Activated T-cell treated with anti-CD3 and anti-CD28 coated beads for 48 hours (primary cell): ENCODE data around the gene C14orf93.
"Not testable (repeated sequence)": the region's sequence is repeated elsewhere in the genome, so short reads cannot be mapped to it uniquely, and the experiment has no call there.

Experiments
- DNase-seq: peaks from one replicate; pipeline ENCODE4 v3.0.0-alpha.2; 2020; ENCODE audit warnings: low read depth

Gene C14orf93

DNA sequence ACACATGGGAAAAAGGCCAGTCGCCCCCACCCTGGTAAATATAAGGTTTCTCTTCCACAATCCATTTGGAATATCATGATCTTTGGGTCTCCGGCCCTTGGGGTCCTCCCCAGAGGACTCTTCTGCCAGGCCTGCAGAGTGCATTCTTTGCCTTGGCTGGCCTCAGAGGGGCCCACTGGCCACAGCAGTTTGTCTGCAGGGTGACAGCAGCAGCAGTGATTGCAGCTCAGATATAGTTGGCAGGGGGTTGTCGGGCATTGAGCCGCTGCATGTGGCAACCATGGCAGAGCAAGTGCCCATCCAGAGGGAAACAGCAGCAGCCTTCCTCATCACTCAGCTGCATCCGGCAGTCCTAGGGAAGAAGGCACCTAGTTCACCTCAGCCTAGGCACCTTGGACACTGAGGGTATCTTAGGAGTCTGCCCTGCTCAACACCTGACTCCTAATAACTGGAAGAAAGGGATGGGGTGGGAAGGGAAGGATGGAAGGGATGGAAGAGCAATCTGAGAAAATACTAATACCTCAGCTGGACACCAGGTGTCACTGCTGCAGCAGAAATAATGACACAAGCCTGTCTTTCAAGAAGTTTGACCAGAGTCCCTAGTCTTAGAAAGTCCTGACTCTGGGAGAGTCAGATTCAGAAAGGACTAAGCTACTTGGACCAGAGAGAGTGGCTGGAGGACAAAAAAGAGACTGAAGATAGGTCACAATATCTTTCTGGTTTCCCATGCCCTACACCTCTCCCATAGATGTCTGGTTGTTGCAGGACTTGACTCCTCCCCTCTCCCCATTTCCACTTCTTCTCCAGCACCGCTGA, 36.5 kb downstream of the C14orf93 start:
- no peak for DNase-seq

DNA sequence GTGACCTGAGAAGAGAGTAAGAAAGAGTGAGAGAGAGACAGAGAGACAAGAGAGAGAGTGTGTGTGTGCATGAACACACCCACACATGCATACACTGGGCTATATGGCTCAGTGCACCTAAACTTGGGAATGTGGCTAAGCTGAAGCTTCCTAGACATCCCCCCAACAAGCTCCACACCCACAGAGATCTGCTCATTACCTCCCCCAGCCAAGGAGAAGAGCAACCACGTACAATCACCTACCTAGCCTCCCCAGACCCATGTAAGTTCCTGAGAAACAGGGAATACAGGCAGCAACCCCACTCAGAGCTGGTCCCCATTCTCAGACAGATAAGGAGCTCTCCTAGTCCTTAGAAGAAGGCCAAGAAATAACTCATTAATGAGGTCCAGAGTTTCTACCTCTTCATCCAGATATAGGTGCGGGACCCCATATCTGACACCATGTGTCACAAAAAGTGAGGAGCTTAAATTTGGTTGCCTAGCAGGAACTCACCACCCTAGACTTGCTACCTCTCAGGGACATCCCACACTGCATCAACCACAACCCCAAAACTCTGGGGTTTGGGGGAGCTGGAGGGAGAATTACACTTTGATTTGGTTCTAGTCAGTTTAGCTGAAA, 37.5 kb downstream of the C14orf93 start:
- no peak for DNase-seq

DNA sequence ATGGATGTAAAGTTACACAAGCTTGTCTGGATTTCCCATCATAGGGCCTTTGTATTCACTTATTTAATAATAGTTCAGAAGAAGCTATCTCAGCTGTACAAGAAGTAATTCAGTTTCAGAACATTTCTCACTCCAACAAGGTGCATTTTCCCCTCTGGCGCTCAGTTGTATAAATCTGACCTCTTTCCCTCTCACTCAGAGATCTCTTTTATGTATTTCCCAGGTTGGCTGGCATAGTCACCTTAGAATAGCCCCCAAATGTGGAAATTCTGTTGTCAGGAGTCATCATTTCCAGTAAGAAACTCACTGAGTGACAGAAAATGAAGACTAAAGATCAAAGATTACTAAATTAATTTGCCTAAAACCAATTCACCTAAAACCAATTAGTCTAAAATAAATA, 38.8 kb downstream of the C14orf93 start:
- DNase-seq: no peak

DNA sequence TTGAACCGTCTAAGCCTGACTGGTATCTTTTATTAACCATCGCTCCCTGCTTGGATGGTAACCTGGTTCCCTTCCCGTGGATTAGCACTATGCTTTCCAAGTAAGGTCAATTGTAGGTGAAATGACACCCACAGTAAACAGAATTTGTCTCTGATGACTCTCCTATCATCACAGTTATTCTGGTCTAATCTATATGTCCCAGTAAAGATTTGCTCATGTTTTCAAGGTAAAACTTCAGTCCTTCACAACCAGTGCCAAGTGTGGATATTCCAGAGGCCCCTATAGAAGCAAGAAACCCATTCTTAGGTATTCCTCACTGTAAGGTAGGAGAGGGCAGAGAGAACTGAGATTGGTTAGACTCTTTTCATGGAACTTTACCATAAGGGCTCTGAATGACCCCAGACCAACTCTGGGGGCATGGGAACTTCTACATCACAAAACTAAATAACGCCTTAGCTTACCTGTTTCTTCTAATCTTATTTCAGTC, 43.1 kb downstream of the C14orf93 start:
- no peak for DNase-seq

DNA sequence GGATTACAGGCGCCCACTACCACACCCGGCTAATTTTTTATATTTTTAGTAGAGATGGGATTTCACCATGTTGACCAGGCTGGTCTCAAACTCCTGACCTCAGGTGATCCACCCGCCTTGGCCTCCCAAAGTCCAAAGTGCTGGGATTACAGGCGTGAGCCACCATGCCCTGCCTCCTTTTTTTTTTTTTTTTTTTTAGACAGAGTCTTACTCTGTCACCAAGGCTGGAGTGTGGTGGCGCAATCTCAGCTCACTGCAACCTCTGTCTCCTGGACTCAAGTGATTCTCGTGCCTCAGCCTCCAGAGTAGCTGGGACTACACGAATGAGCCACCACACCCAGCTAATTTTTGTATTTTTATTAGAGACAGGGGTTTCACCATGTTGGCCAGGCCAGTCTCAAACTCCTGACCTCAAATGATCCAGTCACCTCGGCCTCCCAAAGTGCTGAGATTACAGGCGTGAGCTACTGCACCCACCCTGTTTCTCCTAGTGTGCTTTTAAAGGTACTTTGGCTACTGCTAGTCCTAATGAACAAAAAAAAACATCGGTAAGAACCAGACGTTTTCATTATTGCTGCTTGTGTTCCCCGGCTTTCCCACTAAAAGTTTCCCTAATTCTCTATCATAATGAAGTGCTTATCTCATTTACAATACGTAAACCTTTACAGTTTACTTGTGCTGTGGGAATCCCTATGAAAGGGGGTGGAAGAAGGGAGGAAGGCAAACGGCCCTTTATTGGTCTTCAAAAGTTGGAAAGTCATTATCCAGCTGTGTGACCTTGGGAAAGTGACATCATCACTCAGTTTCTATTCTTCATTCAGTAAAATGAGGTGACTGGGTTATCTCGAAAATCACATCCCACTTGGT, 43.8 kb downstream of the C14orf93 start:
- not testable (repeated sequence) for DNase-seq

DNA sequence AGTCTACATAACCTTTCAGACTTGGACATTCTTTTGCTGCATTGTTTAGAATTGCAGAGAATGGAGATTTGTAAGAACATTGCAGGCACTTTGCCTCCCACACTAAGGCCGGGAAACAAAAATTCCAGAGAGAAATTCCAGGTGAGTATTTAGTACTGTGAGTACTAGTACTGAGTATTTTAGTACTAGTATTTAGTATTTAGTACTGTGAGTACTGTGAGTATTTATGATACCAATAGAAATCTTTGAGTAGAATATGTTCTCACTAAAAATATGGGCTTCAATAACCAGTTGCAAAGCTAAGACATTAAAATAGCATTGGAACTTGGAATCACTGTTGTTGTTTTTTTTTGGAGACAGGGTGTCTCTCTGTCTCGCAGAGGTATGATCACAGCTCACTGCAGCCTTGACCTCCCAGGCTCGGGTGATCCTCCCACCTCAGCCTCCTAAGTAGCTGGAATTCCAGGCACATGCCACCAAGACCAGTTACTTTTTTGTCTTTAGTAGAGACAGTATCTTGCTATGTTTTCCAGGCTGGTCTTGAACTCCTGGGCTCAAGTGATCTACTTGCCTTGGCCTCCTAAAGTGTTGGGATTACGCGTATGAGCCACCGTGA, 47.8 kb downstream of the C14orf93 start:
- DNase-seq: no peak

DNA sequence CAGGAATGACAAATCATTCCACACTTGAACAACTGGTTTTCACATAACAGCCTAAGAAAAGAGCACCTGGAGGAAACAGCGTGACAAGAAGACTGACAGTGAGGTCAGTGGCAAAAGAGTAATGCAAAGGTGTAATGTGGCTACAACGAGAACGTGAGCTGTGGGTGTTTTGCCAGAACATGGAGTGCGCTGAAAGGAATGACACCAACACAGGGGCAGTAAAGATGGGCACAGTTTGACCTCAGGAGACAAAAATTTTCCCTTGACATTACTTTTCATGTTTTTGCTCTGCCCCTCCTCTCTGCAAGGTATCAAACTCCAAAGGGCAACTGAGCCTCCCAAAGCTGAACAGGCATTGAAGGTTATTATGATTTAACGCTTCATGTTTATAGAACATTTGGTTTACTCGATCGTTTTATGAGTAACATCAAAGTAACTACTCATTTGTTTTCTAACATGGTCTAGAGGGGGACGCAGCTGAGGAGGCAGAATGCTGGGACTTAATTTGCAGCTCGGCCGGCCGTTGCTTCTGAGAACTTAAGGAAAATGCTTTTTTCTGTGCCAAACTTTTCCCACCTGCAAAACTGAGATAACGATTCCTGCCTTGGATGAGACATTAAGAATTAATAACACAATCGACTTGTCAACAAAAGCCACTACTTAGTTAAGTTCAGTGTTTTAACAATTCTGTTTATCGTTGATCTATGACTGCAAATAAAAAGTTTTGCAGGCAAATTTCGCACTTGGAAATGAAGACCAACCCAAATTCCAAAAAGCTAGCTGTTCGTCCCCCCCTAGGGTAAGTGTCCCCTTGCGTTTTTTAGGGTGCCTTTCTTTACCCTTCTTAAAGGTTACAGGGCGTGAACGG, 54.0 kb downstream of the C14orf93 start:
- no peak for DNase-seq

DNA sequence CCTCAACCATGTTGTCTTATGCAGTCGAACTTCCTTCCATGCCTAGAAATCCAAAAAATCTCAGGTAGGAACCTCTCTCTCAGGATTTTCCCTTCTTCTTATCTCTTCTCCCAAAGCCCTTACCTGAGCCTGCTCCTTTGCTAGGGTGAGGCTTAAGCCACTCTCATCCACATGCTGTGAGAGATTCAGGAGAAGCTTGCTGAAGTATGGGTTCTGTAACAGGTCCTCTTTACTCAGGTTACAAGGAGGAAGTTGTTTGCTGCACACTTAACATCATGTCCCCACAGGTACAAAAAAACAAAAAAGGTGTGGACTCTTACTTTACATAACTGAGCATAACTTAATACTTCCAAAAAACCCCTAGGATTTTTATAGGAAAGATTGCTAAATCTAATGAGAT, 57.5 kb downstream of the C14orf93 start:
- DNase-seq: no peak

DNA sequence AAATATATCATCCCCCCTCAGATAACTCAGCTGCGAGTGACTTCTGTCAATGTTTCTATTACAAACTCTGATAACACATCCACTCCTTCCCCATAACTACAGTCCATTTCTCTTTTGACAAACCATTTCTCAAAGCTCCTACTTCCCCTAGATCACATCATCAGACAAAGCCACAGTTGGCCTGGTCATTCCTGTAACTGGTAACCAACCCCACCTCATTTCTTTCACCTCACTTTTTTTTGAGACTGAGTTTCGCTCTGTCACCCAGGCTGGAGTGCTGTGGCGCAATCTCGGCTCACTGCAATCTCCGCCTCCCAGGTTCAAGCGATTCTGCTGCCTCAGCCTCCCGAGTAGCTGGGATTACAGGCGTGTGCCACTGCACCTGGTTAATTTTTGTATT, 58.1 kb downstream of the C14orf93 start:
- not testable (repeated sequence) for DNase-seq

DNA sequence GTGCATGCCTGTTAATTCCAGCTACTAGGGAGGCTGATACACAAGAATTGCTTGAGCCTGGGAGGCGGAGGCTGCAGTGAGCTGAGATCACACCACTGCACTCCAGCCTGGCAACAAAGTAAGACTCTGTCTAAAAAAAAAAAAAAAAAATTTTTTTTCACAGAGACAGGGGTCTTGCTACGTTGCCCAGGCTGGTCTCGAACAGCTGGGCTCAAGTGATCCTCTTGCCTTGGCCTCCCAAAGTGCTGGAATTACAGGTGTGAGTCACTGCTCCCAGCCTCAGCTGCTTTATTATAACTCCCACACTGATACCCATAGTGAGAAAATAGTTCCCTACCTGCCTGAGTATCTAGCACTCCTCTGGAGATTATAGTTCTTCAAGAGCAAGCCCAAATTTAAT, 64.3 kb downstream of the C14orf93 start:
- no peak for DNase-seq

DNA sequence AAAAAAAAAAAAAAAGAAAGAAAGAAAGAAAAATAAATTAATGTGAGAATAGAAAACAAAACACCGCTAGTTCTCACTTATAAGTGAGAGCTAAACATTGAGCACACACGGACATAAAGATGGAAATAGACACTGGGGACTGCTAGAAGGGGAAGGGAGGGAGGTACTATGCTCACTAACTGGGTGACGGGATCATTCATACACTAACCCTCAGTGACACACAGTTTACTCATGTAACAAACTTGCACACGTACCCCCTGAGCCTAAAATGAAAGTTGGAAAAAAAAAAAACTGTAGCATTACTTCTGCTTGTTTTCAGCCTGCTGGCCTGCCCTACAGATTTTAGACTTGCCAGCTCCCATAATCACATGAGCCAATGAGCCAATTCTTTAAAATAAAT, 70.3 kb downstream of the C14orf93 start:
- DNase-seq: no peak
